OCI-LY7 (cell line): Measurements from ENCODE around the gene INF2. TPM values are rescaled to one million over a fixed set of nuclear protein-coding genes. Genes with fewer than 3 reads are reported as not detected.

Experiments
- BruUV-seq: library from RNA; stranded (reverse); fragments of 400-500 nt; replicated peaks from 2 replicates; lab custom pipeline; 2021; lab: Mats Ljungman, UMichigan
- CTCF ChIA-PET: fragments of 300-600 bp; sonication (Branson Sonifier 250); formaldehyde crosslinking; loops from one replicate; lab custom pipeline; 2022; ENCODE audit warnings: antibody characterized with exemption; ENCODE audit not compliant: unreplicated experiment; lab: Charles Lee
- POLR2A ChIA-PET: fragments of 300-600 bp; sonication (Branson Sonifier 250); formaldehyde crosslinking; loops from one replicate; lab custom pipeline; 2022; ENCODE audit warnings: antibody characterized with exemption; lab: Charles Lee
- DNase-seq: peaks from one replicate; pipeline ENCODE4 v3.0.0-alpha.2; 2015; ENCODE audit warnings: low spot score
- H2AFZ ChIP-seq: fragments of 200-600 bp; sonication (generic), shearing (Covaris generic); 2 replicates; pipeline ENCODE4 v1.6.1; 2014; ENCODE audit warnings: mild to moderate bottlenecking, antibody characterized with exemption, low read length, moderate library complexity
- H3K27ac ChIP-seq: fragments of 200-600 bp; sonication (generic); 2 replicates; pipeline ENCODE4 v1.5.1; 2014; ENCODE audit warnings: mixed run types, low read depth, mild to moderate bottlenecking, moderate library complexity, low read length, inconsistent platforms; ENCODE audit not compliant: poor library complexity, severe bottlenecking
- H3K36me3 ChIP-seq: fragments of 200-600 bp; sonication (generic); 2 replicates; pipeline ENCODE4 v1.6.1; 2014; ENCODE audit warnings: mild to moderate bottlenecking, antibody characterized with exemption, low read length, moderate library complexity, mixed read lengths; ENCODE audit not compliant: insufficient read depth
- H3K4me1 ChIP-seq: fragments of 200-600 bp; sonication (generic); 2 replicates; pipeline ENCODE4 v1.5.1; 2014; ENCODE audit warnings: mild to moderate bottlenecking, low read length; ENCODE audit not compliant: insufficient read depth, poor library complexity, severe bottlenecking
- H3K4me2 ChIP-seq: fragments of 200-600 bp; sonication (generic); 2 replicates; pipeline ENCODE4 v1.6.1; 2014; ENCODE audit warnings: mild to moderate bottlenecking, low read length
- H3K4me3 ChIP-seq: fragments of 200-600 bp; sonication (generic); 2 replicates; pipeline ENCODE4 v1.5.1; 2014; ENCODE audit warnings: mild to moderate bottlenecking, low read depth, low read length; ENCODE audit not compliant: poor library complexity, severe bottlenecking
- H3K79me2 ChIP-seq: fragments of 200-600 bp; sonication (generic); 2 replicates; pipeline ENCODE4 v1.6.1; 2016; ENCODE audit warnings: low read depth, mild to moderate bottlenecking, low read length, moderate library complexity, mixed read lengths; ENCODE audit not compliant: insufficient read depth
- H3K9me2 ChIP-seq: fragments of 200-600 bp; sonication (generic); 2 replicates; pipeline ENCODE4 v1.6.1; 2016; ENCODE audit warnings: mild to moderate bottlenecking, low read length, mixed read lengths; ENCODE audit not compliant: insufficient read depth
- H3K9me3 ChIP-seq: fragments of 200-600 bp; sonication (generic); 2 replicates; pipeline ENCODE4 v1.6.1; 2014; ENCODE audit warnings: mild to moderate bottlenecking, mixed run types, low read length, mixed read lengths
- H4K20me1 ChIP-seq: fragments of 200-600 bp; sonication (generic); 2 replicates; pipeline ENCODE4 v1.6.1; 2014; ENCODE audit warnings: mild to moderate bottlenecking, antibody characterized with exemption, low read length, moderate library complexity, mixed read lengths; ENCODE audit not compliant: insufficient read depth
- CTCF ChIP-seq: fragments of 200-600 bp; sonication (generic); conservative IDR thresholded peaks from 2 replicates; pipeline ENCODE4 v1.5.1; 2014; ENCODE audit warnings: mild to moderate bottlenecking, antibody characterized with exemption, low read length, moderate library complexity, mixed read lengths
- EZH2phosphoT487 ChIP-seq: fragments of 200-600 bp; sonication (generic); IDR thresholded peaks from 2 replicates; pipeline ENCODE4 v1.6.1; 2018; ENCODE audit warnings: low read depth, borderline replicate concordance, mild to moderate bottlenecking, mixed run types, antibody characterized with exemption, low read length, moderate library complexity, mixed read lengths
- intact Hi-C: fragments of 100-400 bp; cut with micrococcal nuclease; formaldehyde crosslinking; loops from one replicate; pipeline ENCODE4 v1.10.0; 2022; ENCODE audit not compliant: unreplicated experiment
- total RNA-seq, 2 experiments: library from RNA; depleted of rRNA in 1 of 2; stranded (reverse); fragments of >200 nt in 1 of 2; shearing (Covaris generic) in 1 of 2; gene quantifications; 2 replicates each; pipeline ENCODE4 v1.2.3, GENCODE V29; 2014 to 2022

INF2 gene
- total RNA-seq, 2 experiments from 2014 or later: 39.4 to 51.6 TPM

GRCh38 chr14:104744484-104744883 is 55.1 kb downstream of the INF2 start:
- Histone ChIP-seq H3K79me2 (no peaks in the 10 kb centered on the region), H4K20me1 (no peaks in the 10 kb centered on the region), H3K4me3 (no peak overlapping the region), H3K9me2 (no peaks in the 10 kb centered on the region), H3K36me3 (no peaks in the 10 kb centered on the region), H2AFZ (no peak overlapping the region), H3K4me2 (no peak overlapping the region), H3K9me3 (no peaks in the 10 kb centered on the region), H3K4me1 (peaks cover 7% of the 10 kb centered on the region), H3K27ac (no peak overlapping the region)
- POLR2A ChIA-PET: no interaction called here
- intact Hi-C loops: no loop called here
- no peak for DNase-seq
- CTCF ChIA-PET: no interaction called here
- BruUV-seq: no TSS peak
- TF ChIP-seq EZH2phosphoT487 (no peak), CTCF (no peak)

DNA sequence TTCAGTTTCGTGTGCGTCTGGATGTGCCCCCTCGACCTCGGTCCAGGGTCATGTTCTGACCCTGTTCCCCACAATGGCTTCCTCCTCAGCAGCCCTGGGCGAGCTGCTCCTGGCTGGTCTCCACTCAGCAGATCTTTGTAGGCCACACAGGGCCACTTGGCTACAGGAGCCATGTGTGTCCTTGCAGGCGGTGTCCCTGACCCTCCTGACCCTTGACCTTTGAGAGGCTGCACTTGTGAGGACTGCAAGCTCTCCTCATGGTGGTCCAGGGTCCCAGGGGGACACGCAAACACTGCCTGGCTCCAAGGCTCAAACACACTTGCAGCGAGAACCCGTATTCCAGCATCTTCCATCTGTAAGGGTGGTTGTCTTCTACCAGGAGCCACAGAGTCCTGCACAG is 56.0 kb downstream of the INF2 start:
- no peaks in the 10 kb centered on the region for H3K79me2 ChIP-seq
- H3K4me1 ChIP-seq: peaks cover 10% of the 10 kb centered on the region
- no peak overlapping the region for H3K4me3 ChIP-seq
- BruUV-seq: no TSS peak
- H3K27ac ChIP-seq: no peak overlapping the region
- no peak for DNase-seq
- TF ChIP-seq CTCF (no peak), EZH2phosphoT487 (no peak)
- intact Hi-C loops: no loop called here
- POLR2A ChIA-PET: no interaction called here
- H2AFZ ChIP-seq: no peak overlapping the region
- CTCF ChIA-PET: no interaction called here
- H3K4me2 ChIP-seq: no peak overlapping the region
- no peaks in the 10 kb centered on the region for H3K36me3 ChIP-seq
- H3K9me3 ChIP-seq: 0 out of 2 replicates have a peak, but pooled peaks cover 8% of the 10 kb centered on the region
- no peaks in the 10 kb centered on the region for H4K20me1 ChIP-seq
- no peaks in the 10 kb centered on the region for H3K9me2 ChIP-seq

DNA sequence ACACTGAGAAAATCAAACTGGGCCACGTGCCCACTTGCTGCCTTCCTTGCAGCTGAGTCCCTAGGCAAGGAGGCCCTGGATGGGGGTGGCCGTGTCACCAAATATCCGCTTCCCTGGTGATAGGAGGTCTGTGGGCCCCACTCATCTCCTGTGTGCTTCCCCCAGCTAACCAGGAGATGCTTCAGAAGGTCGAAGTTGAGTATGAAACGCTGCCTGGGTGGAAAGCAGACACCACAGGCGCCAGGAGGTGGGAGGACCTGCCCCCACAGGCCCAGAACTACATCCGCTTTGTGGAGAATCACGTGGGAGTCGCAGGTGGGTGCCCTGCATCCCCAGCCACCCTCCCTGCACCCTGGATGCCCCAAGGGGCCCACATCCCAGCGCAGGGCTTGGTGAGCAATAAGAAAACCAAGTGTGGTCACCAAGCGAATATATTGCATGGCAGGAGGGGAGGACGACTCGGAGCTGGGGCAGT is 56.7 kb downstream of the INF2 start:
- Histone ChIP-seq H3K4me1 (peaks cover 10% of the 10 kb centered on the region), H3K79me2 (no peaks in the 10 kb centered on the region), H3K4me3 (no peak overlapping the region), H4K20me1 (no peaks in the 10 kb centered on the region), H3K36me3 (no peaks in the 10 kb centered on the region), H3K4me2 (no peak overlapping the region), H2AFZ (no peak overlapping the region), H3K9me2 (no peaks in the 10 kb centered on the region), H3K27ac (no peak overlapping the region), H3K9me3 (0 out of 2 replicates have a peak, but pooled peaks cover 10% of the 10 kb centered on the region)
- BruUV-seq: no TSS peak
- TF ChIP-seq CTCF: no peak
- no peak for TF ChIP-seq EZH2phosphoT487
- ChIA-PET POLR2A (no interaction called here), CTCF (no interaction called here)
- DNase-seq: no peak
- intact Hi-C loops: no loop called here
